ENCODE results near the gene KIF26B.

KIF26B gene

GRCh38 chr1:245704765-245705164 is 550.0 kb downstream of the KIF26B start:
- TF ChIP-seq CTCF (IDR thresholded peaks at IDR 0.05): no peak

GRCh38 chr1:245707941-245708340 is 553.2 kb downstream of the KIF26B start:
- TF ChIP-seq CTCF (IDR thresholded peaks at IDR 0.05): no peak

GRCh38 chr1:245710961-245711903 is 556.4 kb downstream of the KIF26B start:
- no peak for TF ChIP-seq CTCF (IDR thresholded peaks at IDR 0.05)

GRCh38 chr1:245715291-245715701 is 560.5 kb downstream of the KIF26B start:
- no peak for TF ChIP-seq CTCF (IDR thresholded peaks at IDR 0.05)

GRCh38 chr1:245715970-245716369 is 561.2 kb downstream of the KIF26B start:
- no peak for TF ChIP-seq CTCF (IDR thresholded peaks at IDR 0.05)

GRCh38 chr1:245716561-245716960 is 561.8 kb downstream of the KIF26B start:
- no peak for TF ChIP-seq CTCF (IDR thresholded peaks at IDR 0.05)

GRCh38 chr1:245717611-245718010 is 562.8 kb downstream of the KIF26B start:
- TF ChIP-seq CTCF (IDR thresholded peaks at IDR 0.05): no peak
